CD14-positive monocyte (primary cell): ENCODE measurements around the gene OVOL3. TPM values are rescaled to one million over a fixed set of nuclear protein-coding genes. Genes with fewer than 3 reads are reported as not detected.

Experiments
- DNase-seq, 3 donors: peaks; one replicate each; pipeline ENCODE4 v3.0.0-alpha.2; 2011 to 2022
- H2AFZ ChIP-seq: 2 replicates; pipeline ENCODE4 v1.6.0; 2012; ENCODE audit warnings: mild to moderate bottlenecking, low read depth, low read length, inconsistent platforms; ENCODE audit not compliant: insufficient read depth, poor library complexity, severe bottlenecking
- H3K27ac ChIP-seq, 2 donors: 1 replicate in 1 of 2; 2 replicates in 1 of 2; pipeline ENCODE4 v1.5.1; 2012 to 2013; ENCODE audit warnings: low read length in 2 of 2, control low read depth in 1 of 2, inconsistent platforms in 1 of 2, low read depth in 1 of 2, mild to moderate bottlenecking in 1 of 2
- H3K27me3 ChIP-seq, 2 donors: one replicate each; pipeline versions ENCODE4 v1.6.0 to v1.6.1; 2011 to 2013; ENCODE audit warnings: low read length in 2 of 2; ENCODE audit not compliant: control insufficient read depth in 2 of 2, insufficient read depth in 2 of 2
- H3K36me3 ChIP-seq, 2 donors: replicated peaks in 1 of 2; 1 replicate in 1 of 2; 2 replicates in 1 of 2; pipeline versions ENCODE4 v1.5.1 to v1.6.1; 2012 to 2013; ENCODE audit warnings: low read length in 2 of 2, control low read depth in 1 of 2, inconsistent platforms in 1 of 2, mild to moderate bottlenecking in 1 of 2; ENCODE audit not compliant: insufficient read depth in 2 of 2, control insufficient read depth in 1 of 2
- H3K4me1 ChIP-seq, 2 donors: 1 replicate in 1 of 2; 2 replicates in 1 of 2; pipeline versions ENCODE4 v1.5.1 to v1.6.1; 2012 to 2013; ENCODE audit warnings: low read length in 2 of 2, control low read depth in 1 of 2, inconsistent platforms in 1 of 2, mild to moderate bottlenecking in 1 of 2, moderate library complexity in 1 of 2; ENCODE audit not compliant: insufficient read depth in 2 of 2, control insufficient read depth in 1 of 2
- H3K4me2 ChIP-seq: replicated peaks from 2 replicates; pipeline ENCODE3; 2012; ENCODE audit warnings: low read length, moderate library complexity, mild to moderate bottlenecking; ENCODE audit not compliant: poor library complexity, severe bottlenecking; ENCODE audit errors: extremely low read depth
- H3K4me3 ChIP-seq, 3 experiments: fragments of 200-600 bp in 1 of 3; sonication (generic) in 1 of 3; replicated peaks in 1 of 3; 1 replicate in 2 of 3; 2 replicates in 1 of 3; pipeline ENCODE4 v1.5.1; 2011 to 2013; ENCODE audit warnings: low read length in 3 of 3, mild to moderate bottlenecking in 3 of 3, control low read depth in 2 of 3, low read depth in 2 of 3, inconsistent platforms in 1 of 3, moderate library complexity in 1 of 3
- H3K79me2 ChIP-seq: 2 replicates; pipeline ENCODE4 v1.6.0; 2012; ENCODE audit warnings: mild to moderate bottlenecking, control low read depth, inconsistent platforms, low read length, moderate library complexity; ENCODE audit not compliant: insufficient read depth
- H3K9ac ChIP-seq: 2 replicates; pipeline ENCODE4 v1.6.0; 2017; ENCODE audit warnings: low read length, mild to moderate bottlenecking; ENCODE audit not compliant: insufficient read depth, poor library complexity, severe bottlenecking
- H3K9me3 ChIP-seq, 2 donors: replicated peaks in 1 of 2; 1 replicate in 1 of 2; 2 replicates in 1 of 2; pipeline versions ENCODE4 v1.5.1 to v1.6.1; 2012 to 2013; ENCODE audit warnings: low read length in 2 of 2, control low read depth in 1 of 2; ENCODE audit not compliant: control insufficient read depth in 1 of 2, insufficient read depth in 1 of 2
- H4K20me1 ChIP-seq: 2 replicates; pipeline ENCODE4 v1.6.0; 2012; ENCODE audit warnings: mild to moderate bottlenecking, low read length, control low read depth, moderate library complexity; ENCODE audit not compliant: insufficient read depth
- H3K27ac Mint-ChIP-seq, 7 donors: one replicate each; pipeline ENCODE4 v1.8.0; 2020; ENCODE audit warnings: mild to moderate bottlenecking in 7 of 7, mixed read lengths in 7 of 7, moderate library complexity in 6 of 7, inconsistent platforms in 2 of 7
- H3K27me3 Mint-ChIP-seq, 3 donors: one replicate each; pipeline ENCODE4 v1.8.0; 2021 to 2022; ENCODE audit warnings: low read depth in 3 of 3, mild to moderate bottlenecking in 3 of 3, mixed read lengths in 3 of 3, moderate library complexity in 3 of 3, inconsistent platforms in 1 of 3
- H3K36me3 Mint-ChIP-seq, 2 donors: one replicate each; pipeline ENCODE4 v1.8.0; 2020; ENCODE audit warnings: mixed read lengths in 2 of 2, inconsistent platforms in 1 of 2, mild to moderate bottlenecking in 1 of 2
- H3K4me1 Mint-ChIP-seq: one replicate; pipeline ENCODE4 v1.8.0; 2020; ENCODE audit warnings: mild to moderate bottlenecking, mixed read lengths
- H3K4me3 Mint-ChIP-seq, 2 donors: one replicate each; pipeline ENCODE4 v1.8.0; 2020; ENCODE audit warnings: mild to moderate bottlenecking in 2 of 2, mixed read lengths in 2 of 2, moderate library complexity in 1 of 2
- H3K9me3 Mint-ChIP-seq, 7 donors: one replicate each; pipeline ENCODE4 v1.8.0; 2020 to 2022; ENCODE audit warnings: mixed read lengths in 7 of 7, mild to moderate bottlenecking in 6 of 7, moderate library complexity in 6 of 7, inconsistent platforms in 2 of 7
- CTCF ChIP-seq: fragments of 200-600 bp; IDR thresholded peaks from one replicate; pipeline ENCODE4 v1.8.0; 2022; ENCODE audit warnings: antibody characterized with exemption, mild to moderate bottlenecking
- WGBS: methylation state at CpG from one replicate; pipeline ENCODE4 v1.1.5; 2013; ENCODE audit warnings: missing lambda C conversion rate; ENCODE audit not compliant: insufficient coverage; 5-methylcytosine and 5-hydroxymethylcytosine counted together
- intact Hi-C, 2 donors: fragments of 100-400 bp; cut with micrococcal nuclease; formaldehyde crosslinking; loops; one replicate each; pipeline versions ENCODE4 v1.15.0 to v1.15.1; 2023
- polyA plus RNA-seq, 3 donors: library from polyadenylated mRNA; depleted of rRNA in 1 of 3; unstranded in 2 of 3; stranded (reverse) in 1 of 3; fragments of 300-500 nt in 2 of 3; fragments of >200 nt in 1 of 3; fragmentation: Illumina TruSeq in 2 of 3; gene quantifications; 1 replicate in 2 of 3; 2 replicates in 1 of 3; pipeline ENCODE4 v1.2.3, GENCODE V29; 2012 to 2021

Gene OVOL3
- polyA plus RNA-seq, 3 donors = not detected

DNA sequence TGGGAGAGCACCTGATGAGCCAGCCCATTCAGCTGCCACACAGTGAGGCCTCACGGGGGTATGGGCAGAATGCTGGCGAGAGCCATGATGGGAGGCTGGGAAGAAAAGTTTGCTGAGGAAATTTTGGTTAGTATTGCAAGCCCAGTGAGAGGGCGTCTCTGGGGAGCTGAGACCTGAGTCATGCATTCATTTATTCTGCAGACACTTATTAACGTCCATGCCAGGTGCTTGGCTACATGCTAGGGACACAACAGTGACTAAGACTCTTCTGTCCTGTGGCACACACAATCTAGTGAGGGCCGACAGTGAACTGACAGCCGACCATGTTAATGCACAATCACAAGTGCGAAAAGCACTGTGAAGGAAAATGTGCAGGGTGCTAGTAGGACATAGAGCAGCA lies 29.0 kb upstream of the OVOL3 start:
- peaks cover 59 to 86% of the 10 kb centered on the region in 2 donors for H3K36me3 Mint-ChIP-seq
- intact Hi-C loops = no loop called here
- H3K27ac Mint-ChIP-seq = peak overlapping the region in 3 of 7 donors; percentile 32 to 59 (median 34)
- H3K27ac ChIP-seq = no peak overlapping the region
- H3K27me3 ChIP-seq = no peaks in the 10 kb centered on the region
- no peaks in the 10 kb centered on the region for H3K9me3 Mint-ChIP-seq
- H3K9me3 ChIP-seq = no peaks in the 10 kb centered on the region
- no peak overlapping the region for H3K4me2 ChIP-seq
- DNase-seq = no peak
- H3K79me2 ChIP-seq = no peaks in the 10 kb centered on the region
- H2AFZ ChIP-seq = no peak overlapping the region
- H3K4me3 ChIP-seq = no peak overlapping the region
- no peak for TF ChIP-seq CTCF
- H3K36me3 ChIP-seq = peaks cover 44 to 78% of the 10 kb centered on the region in 2 donors
- no peak overlapping the region for H3K4me3 Mint-ChIP-seq
- H3K27me3 Mint-ChIP-seq = peaks cover 0 to 4% (median 0%) of the 10 kb centered on the region in 3 donors
- 95% methylated on average over 4 of the region's 7 CpGs for WGBS
- H4K20me1 ChIP-seq = no peaks in the 10 kb centered on the region
- H3K4me1 Mint-ChIP-seq = no peaks in the 10 kb centered on the region
- no peak overlapping the region for H3K9ac ChIP-seq
- H3K4me1 ChIP-seq = no peaks in the 10 kb centered on the region

GRCh38 chr19:36082916-36083315 lies 28.0 kb upstream of the OVOL3 start:
- H3K4me2 ChIP-seq = no peak overlapping the region
- Mint-ChIP-seq H3K4me3 (no peak overlapping the region), H3K36me3 (peaks cover 55 to 88% of the 10 kb centered on the region in 2 donors), H3K27ac (peak overlapping the region in 1 of 7 donors; percentile 42), H3K4me1 (no peaks in the 10 kb centered on the region), H3K9me3 (no peaks in the 10 kb centered on the region), H3K27me3 (peaks cover 0 to 4% (median 0%) of the 10 kb centered on the region in 3 donors)
- H3K9ac ChIP-seq = no peak overlapping the region
- H4K20me1 ChIP-seq = no peaks in the 10 kb centered on the region
- TF ChIP-seq CTCF = no peak
- no peak overlapping the region for H3K4me3 ChIP-seq
- no peak overlapping the region for H2AFZ ChIP-seq
- no peak for DNase-seq
- H3K27ac ChIP-seq = no peak overlapping the region
- 99% methylated on average over 13 of the region's 13 CpGs for WGBS
- no peaks in the 10 kb centered on the region for H3K4me1 ChIP-seq
- intact Hi-C loops = no loop called here
- H3K36me3 ChIP-seq = peaks cover 45 to 75% of the 10 kb centered on the region in 2 donors
- no peaks in the 10 kb centered on the region for H3K9me3 ChIP-seq
- no peaks in the 10 kb centered on the region for H3K79me2 ChIP-seq
- no peaks in the 10 kb centered on the region for H3K27me3 ChIP-seq
